ENCODE results near the gene HAPLN2.
A peak's percentile ranks its signal among the peaks of the same experiment; 100 is the strongest.

The HAPLN2 gene

GRCh38 chr1:156646738-156647211, 27.6 kb downstream of the HAPLN2 start:
- DNase-seq, result no peak

- no peak for DNase-seq
Observed at GRCh38 chr1:156647351-156647750, 28.1 kb downstream of the HAPLN2 start.

- no peak for DNase-seq
Observed at GRCh38 chr1:156648496-156648895, 29.3 kb downstream of the HAPLN2 start.

GRCh38 chr1:156648951-156649350, 29.7 kb downstream of the HAPLN2 start:
- no peak for DNase-seq

- DNase-seq, result no peak
Observed at GRCh38 chr1:156652131-156652991, 33.1 kb downstream of the HAPLN2 start.

- no peak for DNase-seq
Observed at GRCh38 chr1:156652992-156653355, 33.8 kb downstream of the HAPLN2 start.

GRCh38 chr1:156654700-156655099, 35.5 kb downstream of the HAPLN2 start:
- no peak for DNase-seq

- DNase-seq, result no peak
Observed at GRCh38 chr1:156655151-156655903, 36.1 kb downstream of the HAPLN2 start.

- no peak for DNase-seq
Observed at GRCh38 chr1:156655904-156656516, 36.8 kb downstream of the HAPLN2 start.

- peak; percentile 77 for DNase-seq
Observed at GRCh38 chr1:156656806-156657740, 37.9 kb downstream of the HAPLN2 start.

- DNase-seq, result no peak
Observed at GRCh38 chr1:156657741-156658319, 38.6 kb downstream of the HAPLN2 start.

GRCh38 chr1:156658496-156658895, 39.3 kb downstream of the HAPLN2 start:
- no peak for DNase-seq

- no peak for DNase-seq
Observed at GRCh38 chr1:156658945-156659574, 39.8 kb downstream of the HAPLN2 start.

- DNase-seq, result no peak
Observed at GRCh38 chr1:156659661-156659987, 40.4 kb downstream of the HAPLN2 start.

GRCh38 chr1:156659988-156660751, 41.0 kb downstream of the HAPLN2 start:
- peak; percentile 93 for DNase-seq

GRCh38 chr1:156660752-156661112, 41.5 kb downstream of the HAPLN2 start:
- no peak for DNase-seq

GRCh38 chr1:156662005-156662799, 43.0 kb downstream of the HAPLN2 start:
- no peak for DNase-seq

- DNase-seq, result no peak
Observed at GRCh38 chr1:156662800-156663055, 43.5 kb downstream of the HAPLN2 start.

GRCh38 chr1:156663178-156663577, 44.0 kb downstream of the HAPLN2 start:
- DNase-seq, result no peak

GRCh38 chr1:156664046-156664766, 45.0 kb downstream of the HAPLN2 start:
- DNase-seq, result no peak
